HG03432 (cell line): ENCODE data around the gene GAK.
"Not testable (repeated sequence)": the region's sequence is repeated elsewhere in the genome, so short reads cannot be mapped to it uniquely, and the experiment has no call there.

Experiments
- ATAC-seq: cut with Tn5 transposase; IDR thresholded peaks from one replicate; pipeline ENCODE4 v1.9.1; 2021; ENCODE audit warnings: mild to moderate bottlenecking, moderate library complexity; ENCODE audit not compliant: unreplicated experiment

Gene GAK

DNA sequence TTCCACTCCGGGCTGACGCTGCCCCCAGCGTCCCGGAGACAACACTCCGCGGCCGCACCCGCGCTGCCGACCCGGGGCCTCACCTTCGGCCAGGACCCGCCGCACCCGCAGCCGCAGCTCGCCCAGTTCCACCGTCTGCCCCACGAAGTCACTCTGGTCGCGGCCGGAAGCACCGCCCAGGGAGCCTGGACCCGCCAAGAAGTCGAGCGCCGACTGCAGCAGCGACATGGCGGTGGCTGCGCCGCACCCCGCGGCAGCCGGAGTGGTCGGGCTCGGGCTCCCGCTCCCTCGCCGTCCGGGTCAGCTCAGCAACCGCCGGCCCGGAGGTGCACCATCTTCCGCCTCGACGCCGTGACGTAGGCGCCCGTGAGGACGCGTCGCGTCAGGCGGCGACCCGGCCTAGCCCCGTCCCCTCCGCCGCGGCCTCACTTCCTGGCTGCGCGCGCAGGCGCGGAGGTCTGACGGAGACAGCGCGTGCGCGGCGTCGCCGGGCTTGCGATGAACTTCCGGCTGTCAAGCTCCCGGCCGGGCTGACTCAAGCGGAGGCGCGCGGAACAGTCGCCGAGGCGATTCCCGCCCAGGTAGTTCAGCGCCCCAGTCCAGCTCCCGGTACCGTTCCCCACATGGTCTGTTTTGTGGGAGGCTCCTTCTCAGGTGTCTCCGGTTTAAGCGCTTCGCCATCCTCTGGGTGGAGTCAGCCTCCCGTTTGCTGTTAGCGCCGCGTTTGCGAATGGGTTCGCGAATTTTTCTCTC lies at the start of gene GAK, which contains the start of gene TMEM175:
Gene GAK (minus strand): TSS at position 357 of the 753 bp plus-strand sequence. CDS start 129 bp downstream, at position 228.
Gene TMEM175 (plus strand): TSS at position 501 of the 753 bp plus-strand sequence. CDS start 15,280 bp downstream, outside the sequence.
- peak; percentile 91 for ATAC-seq

- ATAC-seq = no peak
Observed at GRCh38 chr4:978957-979701, 47.0 kb upstream of the GAK start.

GRCh38 chr4:976016-976415 lies 43.9 kb upstream of the GAK start:
- ATAC-seq = not testable (repeated sequence)

- no peak for ATAC-seq
Observed at GRCh38 chr4:974668-975067, 42.6 kb upstream of the GAK start.

- peak; percentile 66 for ATAC-seq
Observed at GRCh38 chr4:973431-974397, 41.6 kb upstream of the GAK start, which contains the start of gene DGKQ. Gene DGKQ (minus strand): TSS chr4:973569. CDS start chr4:973482, 87 bp downstream.

GRCh38 chr4:972651-973424 lies 40.7 kb upstream of the GAK start:
- ATAC-seq = peak; percentile 55

DNA sequence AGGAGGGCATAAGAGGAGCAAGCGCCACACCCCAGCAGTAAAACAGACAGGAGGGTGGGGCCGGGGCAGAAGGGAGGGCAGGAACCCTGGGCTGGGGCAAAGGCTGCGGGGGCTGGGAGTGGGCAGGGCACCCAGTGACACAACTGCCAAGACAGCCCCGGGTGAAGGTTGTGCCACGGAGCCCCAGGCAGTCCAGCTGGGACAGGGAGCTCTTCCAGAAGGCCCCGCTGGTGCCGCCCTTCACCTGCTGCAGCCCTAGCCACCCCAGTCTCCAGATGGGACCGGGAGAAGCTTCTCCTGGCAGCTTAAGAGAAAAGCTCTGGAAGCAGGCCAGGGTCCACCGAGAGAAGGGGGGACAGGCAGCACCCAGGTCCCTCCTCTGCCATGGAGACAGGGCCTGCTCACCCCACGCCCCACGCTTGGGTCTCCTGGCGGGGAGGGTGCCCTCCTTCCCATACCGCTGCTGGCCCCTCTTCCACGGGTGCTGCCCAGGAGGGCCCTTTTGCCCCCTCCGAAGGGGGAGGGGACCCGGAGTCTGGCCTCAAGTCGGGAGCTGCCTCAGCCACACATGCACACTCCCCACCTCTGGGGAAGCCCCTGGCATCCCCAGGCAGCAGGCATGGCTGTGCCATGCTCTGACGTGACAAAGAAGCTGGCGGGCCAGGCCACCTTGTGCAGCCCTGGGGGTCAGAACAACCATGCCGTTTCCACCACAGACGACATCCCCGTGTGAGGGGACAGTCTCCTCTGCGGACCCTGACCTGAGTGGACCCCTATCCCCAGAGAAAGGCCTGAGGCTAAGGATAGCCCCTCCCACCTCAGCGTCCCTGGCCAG lies 39.8 kb upstream of the GAK start:
- ATAC-seq = no peak

- ATAC-seq = no peak
Observed at GRCh38 chr4:970854-971520, 38.9 kb upstream of the GAK start.

GRCh38 chr4:970046-970745 lies 38.1 kb upstream of the GAK start:
- no peak for ATAC-seq

- ATAC-seq = no peak
Observed at GRCh38 chr4:968621-969394, 36.7 kb upstream of the GAK start.

GRCh38 chr4:968221-968620 lies 36.1 kb upstream of the GAK start:
- ATAC-seq = no peak

DNA sequence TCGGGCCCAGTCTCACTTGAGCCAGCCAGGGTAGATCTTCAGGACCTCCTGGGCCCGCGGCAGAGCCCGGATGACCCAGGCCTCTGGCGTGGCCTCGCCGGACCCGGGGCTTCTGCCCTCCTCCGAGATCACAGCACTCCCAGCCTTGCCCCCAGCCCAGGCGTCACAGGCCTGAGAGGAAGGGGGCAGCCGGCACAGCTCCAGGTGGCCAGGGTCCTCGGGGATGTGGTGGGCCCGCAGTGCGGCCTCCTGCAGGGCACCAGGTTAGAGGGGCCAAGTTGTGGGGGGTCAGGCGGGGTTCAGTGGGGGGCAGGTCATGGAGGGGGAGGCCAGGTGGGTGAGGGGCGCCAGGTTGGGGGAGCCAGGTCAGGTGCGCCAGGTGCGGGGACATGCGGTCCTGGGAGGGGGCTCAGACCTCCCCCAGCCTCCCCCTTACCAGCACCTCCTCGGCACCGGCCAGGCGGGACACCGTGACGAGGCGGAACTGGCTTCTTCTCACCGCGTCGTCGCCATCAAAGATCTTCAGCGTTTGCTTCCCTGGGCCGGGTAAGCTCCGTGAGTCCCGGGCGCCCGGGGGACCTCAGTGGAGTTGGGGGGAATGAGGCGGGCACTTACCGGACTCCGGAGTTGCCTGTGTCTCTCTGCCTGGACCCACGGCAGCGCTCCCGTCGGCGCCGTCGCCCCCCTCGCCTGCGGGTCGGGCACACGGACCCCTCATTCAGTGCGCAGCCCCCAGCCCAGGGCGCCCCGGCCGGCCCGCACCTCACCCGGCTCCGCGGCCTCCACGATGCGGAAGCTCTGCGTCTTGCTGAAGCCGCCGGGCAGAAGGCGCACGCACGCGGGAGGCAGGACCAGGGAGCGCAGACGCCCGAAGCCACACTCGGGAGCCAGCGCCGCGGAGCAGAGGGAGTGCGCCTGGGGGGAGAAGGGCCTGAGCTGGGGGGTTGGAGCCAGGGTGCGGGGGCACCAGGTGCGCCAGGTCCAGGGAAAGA lies 35.3 kb upstream of the GAK start:
- no peak for ATAC-seq

DNA sequence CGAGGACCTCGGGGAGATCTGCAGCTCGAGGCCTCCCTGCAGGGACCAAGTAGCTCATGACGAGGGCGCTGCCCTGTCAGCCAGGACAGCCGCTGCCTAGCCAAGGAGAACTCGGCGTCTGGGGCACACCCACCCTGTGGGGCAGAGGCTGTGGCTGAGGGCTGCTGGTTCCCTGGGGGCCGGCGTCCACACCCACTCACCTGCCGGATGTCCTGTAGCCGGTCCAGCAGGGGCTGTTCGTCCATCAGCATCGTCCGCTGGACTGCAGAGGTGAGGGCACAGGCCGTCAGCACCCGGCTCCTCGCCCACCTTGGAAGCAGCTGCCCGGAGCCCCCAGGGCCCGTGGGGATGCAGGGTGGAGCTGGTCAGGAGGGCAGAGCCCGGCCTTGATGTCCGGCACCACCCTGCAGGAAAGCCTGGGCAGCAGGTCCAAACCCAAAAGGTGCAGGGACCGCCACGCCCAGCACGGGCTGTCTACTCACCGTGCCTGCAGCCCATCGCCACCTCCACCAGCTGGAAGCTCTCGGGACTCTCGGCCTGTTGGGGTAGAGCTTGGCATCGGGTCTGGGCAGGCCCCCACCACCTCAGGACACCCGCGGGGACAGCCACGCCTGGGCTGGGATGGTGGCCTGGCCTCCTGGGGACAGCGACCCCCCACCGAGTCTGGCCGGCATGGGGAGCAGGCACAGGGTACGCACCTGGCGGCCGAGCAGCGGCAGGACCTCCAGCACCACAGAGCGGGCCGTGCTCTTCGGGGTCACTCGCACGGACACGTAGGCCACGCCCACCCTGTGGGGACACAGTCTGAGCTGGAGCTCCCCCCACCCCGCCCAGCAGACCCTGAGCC lies 34.4 kb upstream of the GAK start:
- ATAC-seq = no peak

GRCh38 chr4:965766-966134 lies 33.6 kb upstream of the GAK start:
- ATAC-seq = no peak

DNA sequence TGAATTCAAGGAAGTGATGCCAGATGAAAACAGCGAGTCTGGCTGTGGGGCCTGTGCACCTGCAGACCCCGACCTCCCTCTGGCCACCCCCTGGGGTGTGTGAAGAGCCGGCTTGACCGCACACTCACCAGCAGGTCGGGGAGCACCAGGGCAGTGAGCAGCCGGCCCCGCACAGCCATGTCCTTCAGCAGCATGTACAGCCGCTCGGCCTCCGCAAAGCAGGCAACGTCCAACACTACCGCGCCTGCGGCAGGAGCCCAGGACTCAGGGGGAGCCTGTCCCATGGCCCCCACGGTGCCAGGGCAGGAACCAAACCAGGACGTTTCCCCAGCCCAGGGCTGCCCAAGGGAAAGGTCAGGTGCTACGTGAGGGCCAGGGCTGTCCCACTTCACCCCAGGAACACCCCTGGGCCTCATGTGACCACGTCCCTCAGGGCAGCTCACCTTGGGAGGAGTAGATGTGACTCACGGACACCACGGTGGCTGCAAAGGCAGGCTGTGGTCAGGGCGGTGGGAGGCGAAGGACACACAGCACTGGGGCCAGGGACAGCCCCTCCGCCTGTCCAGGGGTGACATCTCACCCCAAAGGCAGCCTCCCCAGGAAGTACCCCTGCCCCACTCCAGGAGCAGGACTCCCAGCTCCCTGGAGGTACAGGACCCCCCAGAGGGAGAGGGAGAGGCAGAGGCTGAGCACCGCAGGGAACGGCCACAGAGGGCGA lies 33.1 kb upstream of the GAK start:
- no peak for ATAC-seq
